GM10266 (cell line): ENCODE results near the gene SLC3A2.

Experiments
- DNase-seq: peaks from one replicate; pipeline ENCODE4 v3.0.0; 2012; ENCODE audit errors: extremely low spot score
- CTCF ChIP-seq: IDR thresholded peaks from 2 replicates; pipeline ENCODE4 v1.5.1; 2012; ENCODE audit warnings: mild to moderate bottlenecking, low read depth; ENCODE audit not compliant: control insufficient read depth, insufficient read depth; ENCODE audit errors: missing control alignments

The SLC3A2 gene

GRCh38 chr11:62902932-62903331 lies 22.2 kb downstream of the SLC3A2 start:
- TF ChIP-seq CTCF = no peak

GRCh38 chr11:62905296-62905695 lies 24.6 kb downstream of the SLC3A2 start:
- no peak for DNase-seq
- TF ChIP-seq CTCF = no peak

More at GRCh38 chr11:62902932-62903331, 22.2 kb downstream of the SLC3A2 start:
- no peak for DNase-seq

- peak; percentile 79 for DNase-seq
- TF ChIP-seq CTCF = peak; percentile 99
These were observed 25.3 kb downstream of the SLC3A2 start for GRCh38 chr11:62905927-62906531.

GRCh38 chr11:62908468-62909072 lies 27.9 kb downstream of the SLC3A2 start:
- TF ChIP-seq CTCF = no peak
- DNase-seq = no peak

GRCh38 chr11:62909107-62909894 lies 28.6 kb downstream of the SLC3A2 start:
- DNase-seq = no peak
- TF ChIP-seq CTCF = peak; percentile 37

GRCh38 chr11:62910141-62910882 lies 29.6 kb downstream of the SLC3A2 start:
- no peak for DNase-seq
- TF ChIP-seq CTCF = no peak
